SK-N-SH treated with all-trans-retinoic acid at 6 μM for 48 hours (cell line): ENCODE data around the gene ZFHX3.
A peak's percentile ranks its signal among the peaks of the same experiment; 100 is the strongest.

Experiments used
- ATAC-seq: fragments of 200-7000 bp; cut with Tn5 transposase; 3 replicates; pipeline ENCODE4 v1.9.1; 2020; ENCODE audit warnings: mild to moderate bottlenecking, moderate library complexity
- ARNTL ChIP-seq: fragments of 450-650 bp; formaldehyde crosslinking; IDR thresholded peaks from 2 replicates; pipeline ENCODE4 v1.5.0; 2020; ENCODE audit warnings: low read depth, mild to moderate bottlenecking, moderate library complexity, borderline replicate concordance
- CSDC2 ChIP-seq: fragments of 250-450 bp; sonication (Bioruptor Pico); IDR thresholded peaks from 2 replicates; pipeline ENCODE4 v1.5.0; 2020; ENCODE audit warnings: mild to moderate bottlenecking, moderate library complexity
- CSRNP3 ChIP-seq: fragments of 250-450 bp; sonication (Bioruptor Pico); IDR thresholded peaks from 2 replicates; pipeline ENCODE4 v1.5.1; 2021; ENCODE audit warnings: mild to moderate bottlenecking, moderate library complexity
- GLIS3 ChIP-seq: fragments of 250-450 bp; sonication (Bioruptor Pico); IDR thresholded peaks from 2 replicates; pipeline ENCODE4 v1.5.0; 2020; ENCODE audit warnings: mild to moderate bottlenecking, moderate library complexity
- POU6F1 ChIP-seq: fragments of 250-450 bp; sonication (Bioruptor Pico); IDR thresholded peaks from 2 replicates; pipeline ENCODE4 v1.8.0; 2021; ENCODE audit warnings: low read depth, mild to moderate bottlenecking, moderate library complexity, borderline replicate concordance
- TCF4 ChIP-seq: fragments of 250-450 bp; sonication (Bioruptor Pico); IDR thresholded peaks from 2 replicates; pipeline ENCODE4 v1.8.0; 2021; ENCODE audit warnings: mild to moderate bottlenecking, moderate library complexity, borderline replicate concordance
- TOX ChIP-seq: fragments of 250-450 bp; sonication (Bioruptor Pico); IDR thresholded peaks from 2 replicates; pipeline ENCODE4 v1.8.0; 2021; ENCODE audit warnings: mild to moderate bottlenecking, moderate library complexity, borderline replicate concordance
- ZC3H10 ChIP-seq: fragments of 250-450 bp; sonication (Bioruptor Pico); IDR thresholded peaks from 2 replicates; pipeline ENCODE4 v1.5.1; 2021; ENCODE audit warnings: mild to moderate bottlenecking, moderate library complexity
- ZFP3 ChIP-seq: fragments of 250-450 bp; sonication (Bioruptor Pico); IDR thresholded peaks from 2 replicates; pipeline ENCODE4 v1.5.0; 2020; ENCODE audit warnings: mild to moderate bottlenecking, moderate library complexity
- ZFP30 ChIP-seq: fragments of 450-650 bp; formaldehyde crosslinking; IDR thresholded peaks from 2 replicates; pipeline ENCODE4 v1.5.0; 2022; ENCODE audit warnings: mild to moderate bottlenecking, moderate library complexity
- ZNF8 ChIP-seq: fragments of 450-650 bp; formaldehyde crosslinking; IDR thresholded peaks from 2 replicates; pipeline ENCODE4 v1.5.0; 2020; ENCODE audit warnings: mild to moderate bottlenecking, moderate library complexity
- TF ChIP-seq, protein P1 (sequence below): fragments of 250-450 bp; sonication (Bioruptor Pico); IDR thresholded peaks from 2 replicates; pipeline ENCODE4 v1.8.0; 2020; ENCODE audit warnings: mild to moderate bottlenecking, moderate library complexity, borderline replicate concordance

Gene ZFHX3

GRCh38 chr16:72957303-72958277 lies 90.3 kb downstream of the ZFHX3 start (continued):
- no peak for TF ChIP-seq ARNTL (CRISPR knock-in tag)
- TF ChIP-seq, all 23 proteins: peak for 0

- TF ChIP-seq ZC3H10 (CRISPR knock-in tag) (no peak), TOX (CRISPR knock-in tag) (no peak), ZFP3 (CRISPR knock-in tag) (no peak), CSRNP3 (CRISPR knock-in tag) (no peak), CSDC2 (no peak), GLIS3 (CRISPR knock-in tag) (no peak)
- TF ChIP-seq, protein P1, sequence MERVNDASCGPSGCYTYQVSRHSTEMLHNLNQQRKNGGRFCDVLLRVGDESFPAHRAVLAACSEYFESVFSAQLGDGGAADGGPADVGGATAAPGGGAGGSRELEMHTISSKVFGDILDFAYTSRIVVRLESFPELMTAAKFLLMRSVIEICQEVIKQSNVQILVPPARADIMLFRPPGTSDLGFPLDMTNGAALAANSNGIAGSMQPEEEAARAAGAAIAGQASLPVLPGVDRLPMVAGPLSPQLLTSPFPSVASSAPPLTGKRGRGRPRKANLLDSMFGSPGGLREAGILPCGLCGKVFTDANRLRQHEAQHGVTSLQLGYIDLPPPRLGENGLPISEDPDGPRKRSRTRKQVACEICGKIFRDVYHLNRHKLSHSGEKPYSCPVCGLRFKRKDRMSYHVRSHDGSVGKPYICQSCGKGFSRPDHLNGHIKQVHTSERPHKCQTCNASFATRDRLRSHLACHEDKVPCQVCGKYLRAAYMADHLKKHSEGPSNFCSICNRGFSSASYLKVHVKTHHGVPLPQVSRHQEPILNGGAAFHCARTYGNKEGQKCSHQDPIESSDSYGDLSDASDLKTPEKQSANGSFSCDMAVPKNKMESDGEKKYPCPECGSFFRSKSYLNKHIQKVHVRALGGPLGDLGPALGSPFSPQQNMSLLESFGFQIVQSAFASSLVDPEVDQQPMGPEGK (CRISPR knock-in tag) = no peak
- TF ChIP-seq, all 23 proteins: peak for 0
- no peak for ATAC-seq
Measured at GRCh38 chr16:72956124-72957064, 91.5 kb downstream of the ZFHX3 start.

- TF ChIP-seq TCF4 (CRISPR knock-in tag) = peak; percentile 41; the same call in 1 of the 2 replicates
- no peak for TF ChIP-seq CSRNP3 (CRISPR knock-in tag)
- peak; percentile 93 for ATAC-seq
Measured at GRCh38 chr16:72952811-72953271, 95.1 kb downstream of the ZFHX3 start.

GRCh38 chr16:72952404-72952803 lies 95.5 kb downstream of the ZFHX3 start:
- ATAC-seq = no peak
- TF ChIP-seq CSRNP3 (CRISPR knock-in tag) (no peak), POU6F1 (CRISPR knock-in tag) (no peak), ZFP3 (CRISPR knock-in tag) (no peak), ZNF8 (CRISPR knock-in tag) (no peak), TOX (CRISPR knock-in tag) (no peak), ARNTL (CRISPR knock-in tag) (no peak), GLIS3 (CRISPR knock-in tag) (no peak), ZFP30 (CRISPR knock-in tag) (no peak)
- TF ChIP-seq, protein P1 (CRISPR knock-in tag) = no peak
